ENCODE results near the gene KCNK6.

DNA sequence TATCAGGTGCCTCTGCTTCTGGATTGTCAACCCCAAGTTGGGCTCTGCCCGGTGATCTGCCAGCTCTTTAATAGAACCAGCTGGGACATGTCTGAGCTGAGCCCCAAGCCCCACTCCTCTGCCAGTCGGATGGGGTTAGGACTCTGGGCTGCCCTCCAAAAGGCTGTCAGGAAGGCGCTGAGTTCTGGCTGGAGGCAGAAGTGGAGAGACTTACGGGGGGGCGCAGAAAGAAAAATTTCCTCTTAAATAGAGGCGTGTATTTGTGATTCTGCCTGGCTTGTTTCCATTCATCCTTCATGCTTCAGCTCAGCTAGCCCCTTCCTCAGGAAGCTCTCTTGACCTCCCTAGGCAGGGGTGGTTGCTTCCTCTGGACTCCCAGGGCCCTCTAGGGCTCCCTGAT is 985 bp upstream of the KCNK6 start:
- TF ChIP-seq, protein P1, sequence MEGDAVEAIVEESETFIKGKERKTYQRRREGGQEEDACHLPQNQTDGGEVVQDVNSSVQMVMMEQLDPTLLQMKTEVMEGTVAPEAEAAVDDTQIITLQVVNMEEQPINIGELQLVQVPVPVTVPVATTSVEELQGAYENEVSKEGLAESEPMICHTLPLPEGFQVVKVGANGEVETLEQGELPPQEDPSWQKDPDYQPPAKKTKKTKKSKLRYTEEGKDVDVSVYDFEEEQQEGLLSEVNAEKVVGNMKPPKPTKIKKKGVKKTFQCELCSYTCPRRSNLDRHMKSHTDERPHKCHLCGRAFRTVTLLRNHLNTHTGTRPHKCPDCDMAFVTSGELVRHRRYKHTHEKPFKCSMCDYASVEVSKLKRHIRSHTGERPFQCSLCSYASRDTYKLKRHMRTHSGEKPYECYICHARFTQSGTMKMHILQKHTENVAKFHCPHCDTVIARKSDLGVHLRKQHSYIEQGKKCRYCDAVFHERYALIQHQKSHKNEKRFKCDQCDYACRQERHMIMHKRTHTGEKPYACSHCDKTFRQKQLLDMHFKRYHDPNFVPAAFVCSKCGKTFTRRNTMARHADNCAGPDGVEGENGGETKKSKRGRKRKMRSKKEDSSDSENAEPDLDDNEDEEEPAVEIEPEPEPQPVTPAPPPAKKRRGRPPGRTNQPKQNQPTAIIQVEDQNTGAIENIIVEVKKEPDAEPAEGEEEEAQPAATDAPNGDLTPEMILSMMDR (conservative IDR thresholded peaks at IDR 0.05; ENCODE audit: low read depth in 2 of 2): no peak
- TF ChIP-seq POLR2AphosphoS5 (IDR thresholded peaks at IDR 0.05; ENCODE audit: low read depth) (no peak), EZH2 (IDR thresholded peaks at IDR 0.05; ENCODE audit: low read depth, unreplicated experiment) (no peak), CREB1 (CRISPR knock-in tag; IDR thresholded peaks at IDR 0.05; ENCODE audit: low read depth) (no peak), JUNB (IDR thresholded peaks at IDR 0.05; ENCODE audit: unreplicated experiment) (no peak), EZH2phosphoT487 (IDR thresholded peaks at IDR 0.05; ENCODE audit: unreplicated experiment) (no peak), NANOG (IDR thresholded peaks at IDR 0.05; ENCODE audit: borderline replicate concordance) (no peak), ZNF331 (CRISPR knock-in tag; IDR thresholded peaks at IDR 0.05; ENCODE audit: low read depth) (no peak), ZNF114 (CRISPR knock-in tag; IDR thresholded peaks at IDR 0.05) (no peak)
- TF ChIP-seq, protein P2, sequence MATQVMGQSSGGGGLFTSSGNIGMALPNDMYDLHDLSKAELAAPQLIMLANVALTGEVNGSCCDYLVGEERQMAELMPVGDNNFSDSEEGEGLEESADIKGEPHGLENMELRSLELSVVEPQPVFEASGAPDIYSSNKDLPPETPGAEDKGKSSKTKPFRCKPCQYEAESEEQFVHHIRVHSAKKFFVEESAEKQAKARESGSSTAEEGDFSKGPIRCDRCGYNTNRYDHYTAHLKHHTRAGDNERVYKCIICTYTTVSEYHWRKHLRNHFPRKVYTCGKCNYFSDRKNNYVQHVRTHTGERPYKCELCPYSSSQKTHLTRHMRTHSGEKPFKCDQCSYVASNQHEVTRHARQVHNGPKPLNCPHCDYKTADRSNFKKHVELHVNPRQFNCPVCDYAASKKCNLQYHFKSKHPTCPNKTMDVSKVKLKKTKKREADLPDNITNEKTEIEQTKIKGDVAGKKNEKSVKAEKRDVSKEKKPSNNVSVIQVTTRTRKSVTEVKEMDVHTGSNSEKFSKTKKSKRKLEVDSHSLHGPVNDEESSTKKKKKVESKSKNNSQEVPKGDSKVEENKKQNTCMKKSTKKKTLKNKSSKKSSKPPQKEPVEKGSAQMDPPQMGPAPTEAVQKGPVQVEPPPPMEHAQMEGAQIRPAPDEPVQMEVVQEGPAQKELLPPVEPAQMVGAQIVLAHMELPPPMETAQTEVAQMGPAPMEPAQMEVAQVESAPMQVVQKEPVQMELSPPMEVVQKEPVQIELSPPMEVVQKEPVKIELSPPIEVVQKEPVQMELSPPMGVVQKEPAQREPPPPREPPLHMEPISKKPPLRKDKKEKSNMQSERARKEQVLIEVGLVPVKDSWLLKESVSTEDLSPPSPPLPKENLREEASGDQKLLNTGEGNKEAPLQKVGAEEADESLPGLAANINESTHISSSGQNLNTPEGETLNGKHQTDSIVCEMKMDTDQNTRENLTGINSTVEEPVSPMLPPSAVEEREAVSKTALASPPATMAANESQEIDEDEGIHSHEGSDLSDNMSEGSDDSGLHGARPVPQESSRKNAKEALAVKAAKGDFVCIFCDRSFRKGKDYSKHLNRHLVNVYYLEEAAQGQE (IDR thresholded peaks at IDR 0.05; ENCODE audit: unreplicated experiment): no peak
- TF ChIP-seq, protein P3, sequence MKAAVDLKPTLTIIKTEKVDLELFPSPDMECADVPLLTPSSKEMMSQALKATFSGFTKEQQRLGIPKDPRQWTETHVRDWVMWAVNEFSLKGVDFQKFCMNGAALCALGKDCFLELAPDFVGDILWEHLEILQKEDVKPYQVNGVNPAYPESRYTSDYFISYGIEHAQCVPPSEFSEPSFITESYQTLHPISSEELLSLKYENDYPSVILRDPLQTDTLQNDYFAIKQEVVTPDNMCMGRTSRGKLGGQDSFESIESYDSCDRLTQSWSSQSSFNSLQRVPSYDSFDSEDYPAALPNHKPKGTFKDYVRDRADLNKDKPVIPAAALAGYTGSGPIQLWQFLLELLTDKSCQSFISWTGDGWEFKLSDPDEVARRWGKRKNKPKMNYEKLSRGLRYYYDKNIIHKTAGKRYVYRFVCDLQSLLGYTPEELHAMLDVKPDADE (IDR thresholded peaks at IDR 0.05): no peak

All from GM23338 (cell line).